HepG2 (cell line): Measurements from ENCODE around the gene MEF2A. TPM values are rescaled to one million over a fixed set of nuclear protein-coding genes. Genes with fewer than 3 reads are reported as not detected.

ENCODE experiments used
- BORCS8-MEF2B ChIP-seq: sonication (generic); formaldehyde crosslinking; IDR thresholded peaks from 2 replicates; pipeline ENCODE4 v1.8.0; 2022; ENCODE audit warnings: mild to moderate bottlenecking, missing genetic modification reagents
- CHD4 ChIP-seq: fragments of 200-600 bp; sonication (generic); IDR thresholded peaks from 2 replicates; pipeline ENCODE4 v1.7.0; 2017; ENCODE audit warnings: mild to moderate bottlenecking, low read length, borderline replicate concordance
- FLYWCH1 ChIP-seq: sonication (generic); formaldehyde crosslinking; IDR thresholded peaks from 2 replicates; pipeline ENCODE4 v1.8.1; 2023; ENCODE audit warnings: mild to moderate bottlenecking, missing genetic modification reagents
- NFE2 ChIP-seq: sonication (generic); formaldehyde crosslinking; IDR thresholded peaks from 2 replicates; pipeline ENCODE4 v1.4.0; 2020; ENCODE audit warnings: missing genetic modification reagents
- NFKBIZ ChIP-seq: IDR thresholded peaks from 2 replicates; pipeline ENCODE4 v1.6.1; 2018; ENCODE audit warnings: missing genetic modification reagents, missing compliant biosample characterization
- NR2F6 ChIP-seq, 2 experiments: IDR thresholded peaks; 2 replicates each; pipeline ENCODE4 v1.6.1; 2016; ENCODE audit warnings: antibody characterized with exemption in 1 of 2, mild to moderate bottlenecking in 1 of 2
- PAF1 ChIP-seq: IDR thresholded peaks from 2 replicates; pipeline ENCODE4 v1.6.1; 2016; ENCODE audit warnings: missing genetic modification reagents, missing compliant biosample characterization
- PHF20 ChIP-seq: sonication (generic); formaldehyde crosslinking; IDR thresholded peaks from 2 replicates; pipeline ENCODE4 v1.5.0; 2020; ENCODE audit warnings: mild to moderate bottlenecking, missing genetic modification reagents
- PITX1 ChIP-seq: sonication (generic); formaldehyde crosslinking; IDR thresholded peaks from 2 replicates; pipeline ENCODE4 v1.5.1; 2020; ENCODE audit warnings: mild to moderate bottlenecking, missing genetic modification reagents
- RAD51 ChIP-seq: fragments of 450-650 bp; IDR thresholded peaks from 2 replicates; pipeline ENCODE4 v1.6.1; 2016; ENCODE audit warnings: borderline replicate concordance
- SMAD1 ChIP-seq: sonication (generic); formaldehyde crosslinking; IDR thresholded peaks from 2 replicates; pipeline ENCODE4 v1.4.0; 2020; ENCODE audit warnings: missing genetic modification reagents, low read depth, mild to moderate bottlenecking, borderline replicate concordance
- SYNCRIP ChIP-seq: fragments of 200-400 bp; formaldehyde crosslinking; IDR thresholded peaks from 2 replicates; pipeline ENCODE4 v1.6.1; 2018; ENCODE audit warnings: mild to moderate bottlenecking, low read depth, low read length; ENCODE audit not compliant: insufficient read depth
- TCF12 ChIP-seq, 2 experiments: fragments of 450-650 bp in 1 of 2; sonication (generic) in 1 of 2; formaldehyde crosslinking in 1 of 2; IDR thresholded peaks; 2 replicates each; pipeline versions ENCODE4 v1.6.1 to v1.8.0; 2017 to 2022; ENCODE audit warnings: antibody characterized with exemption in 1 of 2, mild to moderate bottlenecking in 1 of 2, missing genetic modification reagents in 1 of 2, moderate library complexity in 1 of 2
- TCF7 ChIP-seq: sonication (generic); IDR thresholded peaks from 2 replicates; pipeline ENCODE4 v1.6.1; 2016; ENCODE audit warnings: antibody characterized with exemption, low read depth
- TEAD2 ChIP-seq: sonication (generic); formaldehyde crosslinking; IDR thresholded peaks from 2 replicates; pipeline ENCODE4 v1.9.0; 2021; ENCODE audit warnings: missing genetic modification reagents
- ZNF274 ChIP-seq: sonication (generic); formaldehyde crosslinking; IDR thresholded peaks from 2 replicates; pipeline ENCODE4 v1.5.1; 2020; ENCODE audit warnings: mild to moderate bottlenecking, missing genetic modification reagents
- ZNF317 ChIP-seq: sonication (generic); formaldehyde crosslinking; IDR thresholded peaks from 2 replicates; pipeline ENCODE4 v1.5.0; 2020; ENCODE audit warnings: mild to moderate bottlenecking, missing genetic modification reagents
- ZNF543 ChIP-seq: sonication (generic); formaldehyde crosslinking; IDR thresholded peaks from 2 replicates; pipeline ENCODE4 v1.4.0; 2020; ENCODE audit warnings: mild to moderate bottlenecking, missing genetic modification reagents
- ZNF781 ChIP-seq: sonication (generic); formaldehyde crosslinking; IDR thresholded peaks from 2 replicates; pipeline ENCODE4 v1.5.1; 2020; ENCODE audit warnings: borderline replicate concordance, mild to moderate bottlenecking, missing genetic modification reagents; ENCODE audit errors: not compliant biosample characterization
- ZNF816 ChIP-seq: sonication (generic); formaldehyde crosslinking; IDR thresholded peaks from 2 replicates; pipeline ENCODE4 v1.8.0; 2022; ENCODE audit warnings: missing genetic modification reagents, mild to moderate bottlenecking, borderline replicate concordance
- ZNF850 ChIP-seq: sonication (generic); formaldehyde crosslinking; conservative IDR thresholded peaks from 2 replicates; pipeline ENCODE4 v1.9.0; 2021; ENCODE audit warnings: mild to moderate bottlenecking, missing genetic modification reagents
- ZNF879 ChIP-seq: sonication (generic); formaldehyde crosslinking; IDR thresholded peaks from 2 replicates; pipeline ENCODE4 v1.8.1; 2023; ENCODE audit warnings: missing genetic modification reagents
- polyA plus RNA-seq, 8 experiments: library from polyadenylated mRNA; depleted of rRNA in 3 of 8; stranded (reverse) in 7 of 8; unstranded in 1 of 8; fragments of >200 nt; fragmentation: Illumina TruSeq in 4 of 8; extraction: Trizol in 4 of 8; gene quantifications; 2 replicates each; pipeline versions ENCODE4 v1.2.1 to v1.2.3, GENCODE V29; 2011 to 2016; ENCODE audit warnings: low read depth in 4 of 8, missing spikeins in 1 of 8, mixed read lengths in 1 of 8; ENCODE audit not compliant: insufficient read depth in 1 of 8
- total RNA-seq, 5 experiments: library from RNA; depleted of rRNA; stranded (reverse); fragments of >200 nt; fragmentation: Illumina TruSeq; extraction: Trizol; gene quantifications; 2 replicates each; pipeline ENCODE4 v1.2.3, GENCODE V29; 2016; ENCODE audit warnings: low read depth in 1 of 5
- TF ChIP-seq, protein P1 (sequence below): IDR thresholded peaks from 2 replicates; pipeline ENCODE4 v1.6.1; 2016; ENCODE audit warnings: missing compliant biosample characterization, missing genetic modification reagents, borderline replicate concordance
- TF ChIP-seq, protein P2 (sequence below): IDR thresholded peaks from 2 replicates; pipeline ENCODE4 v1.6.1; 2016; ENCODE audit warnings: low read depth
- TF ChIP-seq, protein P3 (sequence below): IDR thresholded peaks from 2 replicates; pipeline ENCODE4 v1.6.1; 2012; ENCODE audit warnings: low read length, improper control_type of control experiment

The MEF2A gene
- total and polyA plus RNA-seq, 2 of the 13 experiments (the other 11 are each of a cell fraction or from before 2014, with no cell fraction given) = 15.2 to 24.4 TPM

DNA sequence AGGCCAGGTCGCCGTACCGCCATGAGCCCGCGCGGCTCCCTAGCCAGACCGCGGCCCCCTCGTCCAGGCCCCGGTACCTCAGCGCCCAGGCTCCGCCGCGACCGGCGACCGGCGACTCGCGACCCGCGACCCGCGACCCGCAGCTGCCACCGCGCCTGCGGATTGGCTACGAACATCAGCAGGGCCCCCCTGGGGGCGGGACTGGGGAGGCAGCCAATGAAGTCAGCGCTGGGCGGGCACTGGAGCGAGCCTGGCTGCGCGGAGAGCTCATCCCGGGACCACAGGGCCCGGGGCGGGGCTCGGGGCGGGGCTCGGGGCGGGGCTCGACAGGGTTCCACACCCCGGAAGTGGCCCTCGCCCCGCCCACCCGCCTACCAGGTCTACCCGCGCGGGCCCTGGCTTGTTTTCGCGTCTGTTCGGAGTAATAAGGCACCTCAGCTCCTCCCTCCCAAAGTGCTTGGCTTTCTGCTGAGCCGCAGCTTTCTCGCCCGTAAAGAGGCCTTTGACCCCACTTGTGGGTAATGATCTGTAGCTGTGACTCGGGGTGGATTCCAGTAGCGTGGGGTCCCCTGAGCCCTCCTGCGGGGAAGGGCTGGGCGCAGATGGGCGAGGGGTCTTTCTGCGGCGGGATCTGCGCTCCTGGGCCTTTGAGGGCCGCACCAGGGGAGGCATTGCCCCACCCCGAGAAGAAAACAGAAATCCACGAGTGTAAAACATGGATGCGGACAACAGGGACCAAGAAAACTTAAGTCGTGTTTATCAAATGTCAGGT, 167.7 kb downstream of the MEF2A start, which contains the start of gene LYSMD4 (continued):
- TF ChIP-seq, protein P1, sequence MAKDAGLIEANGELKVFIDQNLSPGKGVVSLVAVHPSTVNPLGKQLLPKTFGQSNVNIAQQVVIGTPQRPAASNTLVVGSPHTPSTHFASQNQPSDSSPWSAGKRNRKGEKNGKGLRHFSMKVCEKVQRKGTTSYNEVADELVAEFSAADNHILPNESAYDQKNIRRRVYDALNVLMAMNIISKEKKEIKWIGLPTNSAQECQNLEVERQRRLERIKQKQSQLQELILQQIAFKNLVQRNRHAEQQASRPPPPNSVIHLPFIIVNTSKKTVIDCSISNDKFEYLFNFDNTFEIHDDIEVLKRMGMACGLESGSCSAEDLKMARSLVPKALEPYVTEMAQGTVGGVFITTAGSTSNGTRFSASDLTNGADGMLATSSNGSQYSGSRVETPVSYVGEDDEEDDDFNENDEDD (CRISPR knock-in tag) = peak; percentile 33; the same call in 1 of the 2 replicates
- TF ChIP-seq ZNF879 (CRISPR knock-in tag) = no peak; the same call in 1 of the 2 replicates
- no peak for TF ChIP-seq ZNF543
- no peak for TF ChIP-seq TCF12 (IDR thresholded peaks at IDR 0.05)
- peak; percentile 32; the same call in 1 of the 2 replicates for TF ChIP-seq TCF12 (CRISPR knock-in tag; IDR thresholded peaks at IDR 0.05)
- peak; percentile 18; the same call in 1 of the 2 replicates for TF ChIP-seq PHF20 (CRISPR knock-in tag)
- TF ChIP-seq, protein P2, sequence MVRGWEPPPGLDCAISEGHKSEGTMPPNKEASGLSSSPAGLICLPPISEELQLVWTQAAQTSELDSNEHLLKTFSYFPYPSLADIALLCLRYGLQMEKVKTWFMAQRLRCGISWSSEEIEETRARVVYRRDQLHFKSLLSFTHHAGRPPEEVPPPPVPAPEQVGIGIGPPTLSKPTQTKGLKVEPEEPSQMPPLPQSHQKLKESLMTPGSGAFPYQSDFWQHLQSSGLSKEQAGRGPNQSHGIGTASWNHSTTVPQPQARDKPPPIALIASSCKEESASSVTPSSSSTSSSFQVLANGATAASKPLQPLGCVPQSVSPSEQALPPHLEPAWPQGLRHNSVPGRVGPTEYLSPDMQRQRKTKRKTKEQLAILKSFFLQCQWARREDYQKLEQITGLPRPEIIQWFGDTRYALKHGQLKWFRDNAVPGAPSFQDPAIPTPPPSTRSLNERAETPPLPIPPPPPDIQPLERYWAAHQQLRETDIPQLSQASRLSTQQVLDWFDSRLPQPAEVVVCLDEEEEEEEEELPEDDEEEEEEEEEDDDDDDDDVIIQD (CRISPR knock-in tag) = no peak
- no peak for TF ChIP-seq NFE2 (CRISPR knock-in tag)
- TF ChIP-seq BORCS8-MEF2B (CRISPR knock-in tag) = 0 out of 2 replicates have a peak, but pooled peaks have one; percentile 23
- TF ChIP-seq SYNCRIP = no peak
- TF ChIP-seq ZNF850 (CRISPR knock-in tag) = no peak
- TF ChIP-seq PAF1 = no peak
- no peak for TF ChIP-seq RAD51
- TF ChIP-seq ZNF274 (CRISPR knock-in tag) = peak; percentile 20; the same call in 1 of the 2 replicates
- TF ChIP-seq ZNF816 = no peak
- no peak for TF ChIP-seq ZNF781 (CRISPR knock-in tag)
- no peak; the same call in 1 of the 2 replicates for TF ChIP-seq NR2F6 (IDR thresholded peaks at IDR 0.05)
- no peak for TF ChIP-seq NR2F6 (CRISPR knock-in tag; IDR thresholded peaks at IDR 0.05)
- no peak for TF ChIP-seq SMAD1
- TF ChIP-seq FLYWCH1 (CRISPR knock-in tag) = no peak
- 0 out of 2 replicates have a peak, but pooled peaks have one; percentile 40 for TF ChIP-seq CHD4
- TF ChIP-seq ZNF317 (CRISPR knock-in tag) = no peak; the same call in 1 of the 2 replicates
- TF ChIP-seq, protein P3, sequence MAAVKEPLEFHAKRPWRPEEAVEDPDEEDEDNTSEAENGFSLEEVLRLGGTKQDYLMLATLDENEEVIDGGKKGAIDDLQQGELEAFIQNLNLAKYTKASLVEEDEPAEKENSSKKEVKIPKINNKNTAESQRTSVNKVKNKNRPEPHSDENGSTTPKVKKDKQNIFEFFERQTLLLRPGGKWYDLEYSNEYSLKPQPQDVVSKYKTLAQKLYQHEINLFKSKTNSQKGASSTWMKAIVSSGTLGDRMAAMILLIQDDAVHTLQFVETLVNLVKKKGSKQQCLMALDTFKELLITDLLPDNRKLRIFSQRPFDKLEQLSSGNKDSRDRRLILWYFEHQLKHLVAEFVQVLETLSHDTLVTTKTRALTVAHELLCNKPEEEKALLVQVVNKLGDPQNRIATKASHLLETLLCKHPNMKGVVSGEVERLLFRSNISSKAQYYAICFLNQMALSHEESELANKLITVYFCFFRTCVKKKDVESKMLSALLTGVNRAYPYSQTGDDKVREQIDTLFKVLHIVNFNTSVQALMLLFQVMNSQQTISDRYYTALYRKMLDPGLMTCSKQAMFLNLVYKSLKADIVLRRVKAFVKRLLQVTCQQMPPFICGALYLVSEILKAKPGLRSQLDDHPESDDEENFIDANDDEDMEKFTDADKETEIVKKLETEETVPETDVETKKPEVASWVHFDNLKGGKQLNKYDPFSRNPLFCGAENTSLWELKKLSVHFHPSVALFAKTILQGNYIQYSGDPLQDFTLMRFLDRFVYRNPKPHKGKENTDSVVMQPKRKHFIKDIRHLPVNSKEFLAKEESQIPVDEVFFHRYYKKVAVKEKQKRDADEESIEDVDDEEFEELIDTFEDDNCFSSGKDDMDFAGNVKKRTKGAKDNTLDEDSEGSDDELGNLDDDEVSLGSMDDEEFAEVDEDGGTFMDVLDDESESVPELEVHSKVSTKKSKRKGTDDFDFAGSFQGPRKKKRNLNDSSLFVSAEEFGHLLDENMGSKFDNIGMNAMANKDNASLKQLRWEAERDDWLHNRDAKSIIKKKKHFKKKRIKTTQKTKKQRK = no peak
- TF ChIP-seq TEAD2 (CRISPR knock-in tag) = no peak
- TF ChIP-seq PITX1 (CRISPR knock-in tag) = no peak
- peak; percentile 55; the same call in 1 of the 2 replicates for TF ChIP-seq NFKBIZ (CRISPR knock-in tag)
- TF ChIP-seq TCF7 = no peak
